GM12878 (cell line): ENCODE data around the gene KLHL3.

Experiments
- ATF3 ChIP-seq: IDR thresholded peaks from 2 replicates; pipeline ENCODE4 v1.6.1; 2011; ENCODE audit warnings: low read depth, mild to moderate bottlenecking, low read length, moderate library complexity, borderline replicate concordance; ENCODE audit errors: extremely low read depth
- EP300 ChIP-seq, 2 experiments: fragments of 150-350 bp in 1 of 2; IDR thresholded peaks; 2 replicates each; pipeline ENCODE4 v1.6.1; 2011 to 2012; ENCODE audit warnings: low read depth in 2 of 2, low read length in 2 of 2, borderline replicate concordance in 1 of 2, improper control_type of control experiment in 1 of 2, inconsistent platforms in 1 of 2; ENCODE audit not compliant: control insufficient read depth in 1 of 2
- ESRRA ChIP-seq: IDR thresholded peaks from 2 replicates; pipeline ENCODE4 v1.6.1; 2012; ENCODE audit warnings: mild to moderate bottlenecking, low read length, improper control_type of control experiment
- ETV6 ChIP-seq, 2 experiments: fragments of 450-650 bp in 1 of 2; IDR thresholded peaks in 1 of 2; conservative IDR thresholded peaks in 1 of 2; 2 replicates each; pipeline ENCODE4 v1.6.1; 2014; ENCODE audit warnings: antibody characterized with exemption in 1 of 2, borderline replicate concordance in 1 of 2, low read depth in 1 of 2, mild to moderate bottlenecking in 1 of 2, moderate library complexity in 1 of 2
- HDAC6 ChIP-seq: fragments of 200-600 bp; sonication (generic); IDR thresholded peaks from one replicate; pipeline ENCODE4 v1.8.0; 2017; ENCODE audit warnings: antibody characterized with exemption; ENCODE audit not compliant: unreplicated experiment
- NBN ChIP-seq: fragments of 450-650 bp; IDR thresholded peaks from 2 replicates; pipeline ENCODE4 v1.6.1; 2016
- NFIC ChIP-seq: IDR thresholded peaks from 2 replicates; pipeline ENCODE4 v1.6.1; 2012; ENCODE audit warnings: low read depth, mild to moderate bottlenecking, inconsistent platforms, low read length, moderate library complexity
- TBL1XR1 ChIP-seq: IDR thresholded peaks from 2 replicates; pipeline ENCODE4 v1.6.1; 2012; ENCODE audit warnings: low read depth, low read length, improper control_type of control experiment
- YY1 ChIP-seq: IDR thresholded peaks from 2 replicates; pipeline ENCODE4 v1.6.1; 2011; ENCODE audit warnings: low read depth, mild to moderate bottlenecking, low read length
- TF ChIP-seq, protein P1 (sequence below): IDR thresholded peaks from 2 replicates; pipeline ENCODE4 v1.6.1; 2011; ENCODE audit warnings: mild to moderate bottlenecking, low read depth, low read length, moderate library complexity; ENCODE audit not compliant: insufficient replicate concordance
- TF ChIP-seq, protein P2 (sequence below): fragments of 450-650 bp; formaldehyde crosslinking; IDR thresholded peaks from 2 replicates; pipeline ENCODE4 v1.4.0; 2020; ENCODE audit warnings: mild to moderate bottlenecking, moderate library complexity
- TF ChIP-seq, protein P3 (sequence below): fragments of 450-650 bp; IDR thresholded peaks from 2 replicates; pipeline ENCODE4 v1.6.1; 2017; ENCODE audit warnings: mild to moderate bottlenecking, moderate library complexity

- TF ChIP-seq EP300 (IDR thresholded peaks at IDR 0.05; ENCODE audit: borderline replicate concordance in 1 of 2, control insufficient read depth in 1 of 2, low read depth in 2 of 2, low read length in 2 of 2) (no peak), HDAC6 (no peak), NBN (no peak), ETV6 (conservative IDR thresholded peaks at IDR 0.05 in 1 of 2, IDR thresholded peaks at IDR 0.05 in 1 of 2; ENCODE audit: borderline replicate concordance in 1 of 2, low read depth in 1 of 2) (no peak), NFIC (no peak), ATF3 (no peak), ESRRA (no peak), YY1 (no peak), TBL1XR1 (no peak)
- TF ChIP-seq, protein P1, sequence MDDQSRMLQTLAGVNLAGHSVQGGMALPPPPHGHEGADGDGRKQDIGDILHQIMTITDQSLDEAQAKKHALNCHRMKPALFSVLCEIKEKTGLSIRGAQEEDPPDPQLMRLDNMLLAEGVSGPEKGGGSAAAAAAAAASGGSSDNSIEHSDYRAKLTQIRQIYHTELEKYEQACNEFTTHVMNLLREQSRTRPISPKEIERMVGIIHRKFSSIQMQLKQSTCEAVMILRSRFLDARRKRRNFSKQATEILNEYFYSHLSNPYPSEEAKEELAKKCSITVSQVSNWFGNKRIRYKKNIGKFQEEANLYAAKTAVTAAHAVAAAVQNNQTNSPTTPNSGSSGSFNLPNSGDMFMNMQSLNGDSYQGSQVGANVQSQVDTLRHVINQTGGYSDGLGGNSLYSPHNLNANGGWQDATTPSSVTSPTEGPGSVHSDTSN, result no peak
- TF ChIP-seq, protein P2, sequence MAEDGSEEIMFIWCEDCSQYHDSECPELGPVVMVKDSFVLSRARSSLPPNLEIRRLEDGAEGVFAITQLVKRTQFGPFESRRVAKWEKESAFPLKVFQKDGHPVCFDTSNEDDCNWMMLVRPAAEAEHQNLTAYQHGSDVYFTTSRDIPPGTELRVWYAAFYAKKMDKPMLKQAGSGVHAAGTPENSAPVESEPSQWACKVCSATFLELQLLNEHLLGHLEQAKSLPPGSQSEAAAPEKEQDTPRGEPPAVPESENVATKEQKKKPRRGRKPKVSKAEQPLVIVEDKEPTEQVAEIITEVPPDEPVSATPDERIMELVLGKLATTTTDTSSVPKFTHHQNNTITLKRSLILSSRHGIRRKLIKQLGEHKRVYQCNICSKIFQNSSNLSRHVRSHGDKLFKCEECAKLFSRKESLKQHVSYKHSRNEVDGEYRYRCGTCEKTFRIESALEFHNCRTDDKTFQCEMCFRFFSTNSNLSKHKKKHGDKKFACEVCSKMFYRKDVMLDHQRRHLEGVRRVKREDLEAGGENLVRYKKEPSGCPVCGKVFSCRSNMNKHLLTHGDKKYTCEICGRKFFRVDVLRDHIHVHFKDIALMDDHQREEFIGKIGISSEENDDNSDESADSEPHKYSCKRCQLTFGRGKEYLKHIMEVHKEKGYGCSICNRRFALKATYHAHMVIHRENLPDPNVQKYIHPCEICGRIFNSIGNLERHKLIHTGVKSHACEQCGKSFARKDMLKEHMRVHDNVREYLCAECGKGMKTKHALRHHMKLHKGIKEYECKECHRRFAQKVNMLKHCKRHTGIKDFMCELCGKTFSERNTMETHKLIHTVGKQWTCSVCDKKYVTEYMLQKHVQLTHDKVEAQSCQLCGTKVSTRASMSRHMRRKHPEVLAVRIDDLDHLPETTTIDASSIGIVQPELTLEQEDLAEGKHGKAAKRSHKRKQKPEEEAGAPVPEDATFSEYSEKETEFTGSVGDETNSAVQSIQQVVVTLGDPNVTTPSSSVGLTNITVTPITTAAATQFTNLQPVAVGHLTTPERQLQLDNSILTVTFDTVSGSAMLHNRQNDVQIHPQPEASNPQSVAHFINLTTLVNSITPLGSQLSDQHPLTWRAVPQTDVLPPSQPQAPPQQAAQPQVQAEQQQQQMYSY (CRISPR knock-in tag), result no peak
- TF ChIP-seq, protein P3, sequence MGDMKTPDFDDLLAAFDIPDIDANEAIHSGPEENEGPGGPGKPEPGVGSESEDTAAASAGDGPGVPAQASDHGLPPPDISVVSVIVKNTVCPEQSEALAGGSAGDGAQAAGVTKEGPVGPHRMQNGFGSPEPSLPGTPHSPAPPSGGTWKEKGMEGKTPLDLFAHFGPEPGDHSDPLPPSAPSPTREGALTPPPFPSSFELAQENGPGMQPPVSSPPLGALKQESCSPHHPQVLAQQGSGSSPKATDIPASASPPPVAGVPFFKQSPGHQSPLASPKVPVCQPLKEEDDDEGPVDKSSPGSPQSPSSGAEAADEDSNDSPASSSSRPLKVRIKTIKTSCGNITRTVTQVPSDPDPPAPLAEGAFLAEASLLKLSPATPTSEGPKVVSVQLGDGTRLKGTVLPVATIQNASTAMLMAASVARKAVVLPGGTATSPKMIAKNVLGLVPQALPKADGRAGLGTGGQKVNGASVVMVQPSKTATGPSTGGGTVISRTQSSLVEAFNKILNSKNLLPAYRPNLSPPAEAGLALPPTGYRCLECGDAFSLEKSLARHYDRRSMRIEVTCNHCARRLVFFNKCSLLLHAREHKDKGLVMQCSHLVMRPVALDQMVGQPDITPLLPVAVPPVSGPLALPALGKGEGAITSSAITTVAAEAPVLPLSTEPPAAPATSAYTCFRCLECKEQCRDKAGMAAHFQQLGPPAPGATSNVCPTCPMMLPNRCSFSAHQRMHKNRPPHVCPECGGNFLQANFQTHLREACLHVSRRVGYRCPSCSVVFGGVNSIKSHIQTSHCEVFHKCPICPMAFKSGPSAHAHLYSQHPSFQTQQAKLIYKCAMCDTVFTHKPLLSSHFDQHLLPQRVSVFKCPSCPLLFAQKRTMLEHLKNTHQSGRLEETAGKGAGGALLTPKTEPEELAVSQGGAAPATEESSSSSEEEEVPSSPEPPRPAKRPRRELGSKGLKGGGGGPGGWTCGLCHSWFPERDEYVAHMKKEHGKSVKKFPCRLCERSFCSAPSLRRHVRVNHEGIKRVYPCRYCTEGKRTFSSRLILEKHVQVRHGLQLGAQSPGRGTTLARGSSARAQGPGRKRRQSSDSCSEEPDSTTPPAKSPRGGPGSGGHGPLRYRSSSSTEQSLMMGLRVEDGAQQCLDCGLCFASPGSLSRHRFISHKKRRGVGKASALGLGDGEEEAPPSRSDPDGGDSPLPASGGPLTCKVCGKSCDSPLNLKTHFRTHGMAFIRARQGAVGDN, result no peak
Observed at GRCh38 chr5:137624786-137625349, 111.0 kb downstream of the KLHL3 start.
